ENCODE results near the gene HSD17B1. TPM values are rescaled to one million over a fixed set of nuclear protein-coding genes. Genes with fewer than 3 reads are reported as not detected.

HSD17B1 gene
- total and polyA plus RNA-seq, 2 of the 13 experiments (the other 11 are each of a cell fraction or from before 2014, with no cell fraction given) = 0.54 to 0.93 TPM

DNA sequence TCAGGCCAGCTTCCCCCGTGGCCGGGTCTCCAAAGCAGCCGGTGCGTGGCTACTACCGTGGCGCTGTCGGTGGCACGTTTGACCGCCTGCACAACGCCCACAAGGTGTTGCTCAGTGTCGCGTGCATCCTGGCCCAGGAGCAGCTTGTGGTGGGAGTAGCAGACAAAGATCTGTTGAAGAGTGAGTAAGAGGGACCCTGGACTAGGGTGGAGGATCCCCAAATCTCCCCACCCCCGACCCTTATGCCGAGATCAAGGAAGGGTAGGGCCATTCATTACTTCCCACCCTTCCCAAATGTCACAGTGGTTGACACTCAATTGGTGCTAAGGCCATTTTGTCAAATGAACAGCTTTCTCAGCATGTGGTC is 10.4 kb downstream of the HSD17B1 start (continued):
- no peak for TF ChIP-seq ZBTB39 (CRISPR knock-in tag; IDR thresholded peaks at IDR 0.05)
- no peak for TF ChIP-seq ZKSCAN8 (CRISPR knock-in tag; IDR thresholded peaks at IDR 0.05; ENCODE audit: borderline replicate concordance)
- no peak for TF ChIP-seq ZNF30 (CRISPR knock-in tag; IDR thresholded peaks at IDR 0.05)
- no peak for TF ChIP-seq ZFP1 (CRISPR knock-in tag; IDR thresholded peaks at IDR 0.05)
- TF ChIP-seq, protein P1, sequence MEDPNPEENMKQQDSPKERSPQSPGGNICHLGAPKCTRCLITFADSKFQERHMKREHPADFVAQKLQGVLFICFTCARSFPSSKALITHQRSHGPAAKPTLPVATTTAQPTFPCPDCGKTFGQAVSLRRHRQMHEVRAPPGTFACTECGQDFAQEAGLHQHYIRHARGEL (CRISPR knock-in tag; IDR thresholded peaks at IDR 0.05) = 0 out of 2 replicates have a peak, but pooled peaks have one; percentile 10
- TF ChIP-seq HNRNPUL1 (IDR thresholded peaks at IDR 0.05; ENCODE audit: low read depth, low read length) = no peak
- TF ChIP-seq ZFYVE20 (CRISPR knock-in tag; IDR thresholded peaks at IDR 0.05; ENCODE audit: borderline replicate concordance, low read depth) = no peak
- no peak for TF ChIP-seq NR2C2 (CRISPR knock-in tag; IDR thresholded peaks at IDR 0.05; ENCODE audit: borderline replicate concordance)
- TF ChIP-seq, protein P2, sequence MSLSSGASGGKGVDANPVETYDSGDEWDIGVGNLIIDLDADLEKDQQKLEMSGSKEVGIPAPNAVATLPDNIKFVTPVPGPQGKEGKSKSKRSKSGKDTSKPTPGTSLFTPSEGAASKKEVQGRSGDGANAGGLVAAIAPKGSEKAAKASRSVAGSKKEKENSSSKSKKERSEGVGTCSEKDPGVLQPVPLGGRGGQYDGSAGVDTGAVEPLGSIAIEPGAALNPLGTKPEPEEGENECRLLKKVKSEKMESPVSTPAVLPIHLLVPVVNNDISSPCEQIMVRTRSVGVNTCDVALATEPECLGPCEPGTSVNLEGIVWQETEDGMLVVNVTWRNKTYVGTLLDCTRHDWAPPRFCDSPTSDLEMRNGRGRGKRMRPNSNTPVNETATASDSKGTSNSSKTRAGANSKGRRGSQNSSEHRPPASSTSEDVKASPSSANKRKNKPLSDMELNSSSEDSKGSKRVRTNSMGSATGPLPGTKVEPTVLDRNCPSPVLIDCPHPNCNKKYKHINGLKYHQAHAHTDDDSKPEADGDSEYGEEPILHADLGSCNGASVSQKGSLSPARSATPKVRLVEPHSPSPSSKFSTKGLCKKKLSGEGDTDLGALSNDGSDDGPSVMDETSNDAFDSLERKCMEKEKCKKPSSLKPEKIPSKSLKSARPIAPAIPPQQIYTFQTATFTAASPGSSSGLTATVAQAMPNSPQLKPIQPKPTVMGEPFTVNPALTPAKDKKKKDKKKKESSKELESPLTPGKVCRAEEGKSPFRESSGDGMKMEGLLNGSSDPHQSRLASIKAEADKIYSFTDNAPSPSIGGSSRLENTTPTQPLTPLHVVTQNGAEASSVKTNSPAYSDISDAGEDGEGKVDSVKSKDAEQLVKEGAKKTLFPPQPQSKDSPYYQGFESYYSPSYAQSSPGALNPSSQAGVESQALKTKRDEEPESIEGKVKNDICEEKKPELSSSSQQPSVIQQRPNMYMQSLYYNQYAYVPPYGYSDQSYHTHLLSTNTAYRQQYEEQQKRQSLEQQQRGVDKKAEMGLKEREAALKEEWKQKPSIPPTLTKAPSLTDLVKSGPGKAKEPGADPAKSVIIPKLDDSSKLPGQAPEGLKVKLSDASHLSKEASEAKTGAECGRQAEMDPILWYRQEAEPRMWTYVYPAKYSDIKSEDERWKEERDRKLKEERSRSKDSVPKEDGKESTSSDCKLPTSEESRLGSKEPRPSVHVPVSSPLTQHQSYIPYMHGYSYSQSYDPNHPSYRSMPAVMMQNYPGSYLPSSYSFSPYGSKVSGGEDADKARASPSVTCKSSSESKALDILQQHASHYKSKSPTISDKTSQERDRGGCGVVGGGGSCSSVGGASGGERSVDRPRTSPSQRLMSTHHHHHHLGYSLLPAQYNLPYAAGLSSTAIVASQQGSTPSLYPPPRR (CRISPR knock-in tag; IDR thresholded peaks at IDR 0.05; ENCODE audit: borderline replicate concordance) = no peak
